Liver (tissue), 9 donors: ENCODE data around the gene SLC2A14. TPM values are rescaled to one million over a fixed set of nuclear protein-coding genes. Genes with fewer than 3 reads are reported as not detected.
"Not testable (repeated sequence)": the region's sequence is repeated elsewhere in the genome, so short reads cannot be mapped to it uniquely, and the experiment has no call there.

Source experiments
- DNase-seq: peaks from one replicate; pipeline ENCODE4 v3.0.0-alpha.2; 2017; ENCODE audit warnings: low spot score
- H3K27ac ChIP-seq, 2 donors: one replicate each; pipeline ENCODE4 v1.7.0; 2013; ENCODE audit warnings: inconsistent platforms in 2 of 2, low read length in 2 of 2, control low read depth in 1 of 2, low read depth in 1 of 2, mild to moderate bottlenecking in 1 of 2
- H3K27me3 ChIP-seq, 4 donors: one replicate each; pipeline versions ENCODE4 v1.6.1 to v1.7.0; 2013; ENCODE audit warnings: low read length in 3 of 4, inconsistent platforms in 1 of 4, mild to moderate bottlenecking in 1 of 4, moderate library complexity in 1 of 4; ENCODE audit not compliant: control insufficient read depth in 4 of 4, insufficient read depth in 4 of 4
- H3K36me3 ChIP-seq, 4 donors: one replicate each; pipeline versions ENCODE4 v1.6.1 to v1.7.0; 2013; ENCODE audit warnings: low read length in 3 of 4, mild to moderate bottlenecking in 3 of 4, low read depth in 1 of 4, moderate library complexity in 1 of 4; ENCODE audit not compliant: control insufficient read depth in 4 of 4, insufficient read depth in 3 of 4
- H3K4me1 ChIP-seq, 4 donors: one replicate each; pipeline versions ENCODE4 v1.6.1 to v1.7.0; 2013; ENCODE audit warnings: low read length in 3 of 4, mild to moderate bottlenecking in 3 of 4, moderate library complexity in 1 of 4; ENCODE audit not compliant: control insufficient read depth in 4 of 4, insufficient read depth in 4 of 4
- H3K4me3 ChIP-seq, 3 donors: one replicate each; pipeline versions ENCODE4 v1.6.1 to v1.7.0; 2013; ENCODE audit warnings: low read length in 3 of 3, control low read depth in 1 of 3, low read depth in 1 of 3, mild to moderate bottlenecking in 1 of 3
- H3K9ac ChIP-seq, 2 donors: one replicate each; pipeline ENCODE4 v1.7.0; 2013; ENCODE audit warnings: low read length in 2 of 2, mild to moderate bottlenecking in 2 of 2, moderate library complexity in 2 of 2, control low read depth in 1 of 2, low read depth in 1 of 2
- H3K9me3 ChIP-seq, 4 donors: one replicate each; pipeline versions ENCODE4 v1.6.1 to v1.7.0; 2013; ENCODE audit warnings: low read length in 3 of 4; ENCODE audit not compliant: control insufficient read depth in 4 of 4
- FOXA2 ChIP-seq: IDR thresholded peaks from 2 replicates; pipeline ENCODE4 v1.6.1; 2016; ENCODE audit warnings: antibody characterized with exemption
- NR2F2 ChIP-seq: IDR thresholded peaks from 2 replicates; pipeline ENCODE4 v1.6.1; 2016; ENCODE audit warnings: antibody characterized with exemption
- RXRA ChIP-seq, 2 donors: IDR thresholded peaks; 2 replicates each; pipeline ENCODE4 v1.6.1; 2017 to 2018; ENCODE audit warnings: antibody characterized with exemption in 2 of 2, mild to moderate bottlenecking in 1 of 2
- WGBS: extraction: QIAGEN DNeasy Blood & Tissue Kit; methylation state at CpG from one replicate; pipeline ENCODE4 v1.1.7; 2013; 5-methylcytosine and 5-hydroxymethylcytosine counted together
- polyA plus RNA-seq, 2 donors: library from polyadenylated mRNA; stranded (reverse) in 1 of 2; unstranded in 1 of 2; fragments of 200-250 nt in 1 of 2; fragments of >200 nt in 1 of 2; fragmentation: Nextera tagmentation in 1 of 2; extraction: Ambion mirVana in 1 of 2; gene quantifications; one replicate each; pipeline versions ENCODE4 v1.2.1 to v1.2.3, GENCODE V29; 2013 to 2015
- total RNA-seq, 2 donors: library from RNA; depleted of rRNA; stranded (reverse); fragments of >200 nt; gene quantifications; one replicate each; pipeline ENCODE4 v1.2.3, GENCODE V29; 2014
- TF ChIP-seq, protein P1 (sequence below): fragments of 150-350 bp; IDR thresholded peaks from 2 replicates; pipeline ENCODE4 v1.5.1; 2017; ENCODE audit warnings: improper control_type of control experiment, low read depth, low read length; ENCODE audit not compliant: missing input control
- donor health status: healthy.
- donor health status: healthy.
- donor health status: healthy.
- donor health status: healthy.
- donor health status: healthy.

SLC2A14 gene
- total and polyA plus RNA-seq, 4 donors, result 22.7 TPM; not detected in 3

DNA sequence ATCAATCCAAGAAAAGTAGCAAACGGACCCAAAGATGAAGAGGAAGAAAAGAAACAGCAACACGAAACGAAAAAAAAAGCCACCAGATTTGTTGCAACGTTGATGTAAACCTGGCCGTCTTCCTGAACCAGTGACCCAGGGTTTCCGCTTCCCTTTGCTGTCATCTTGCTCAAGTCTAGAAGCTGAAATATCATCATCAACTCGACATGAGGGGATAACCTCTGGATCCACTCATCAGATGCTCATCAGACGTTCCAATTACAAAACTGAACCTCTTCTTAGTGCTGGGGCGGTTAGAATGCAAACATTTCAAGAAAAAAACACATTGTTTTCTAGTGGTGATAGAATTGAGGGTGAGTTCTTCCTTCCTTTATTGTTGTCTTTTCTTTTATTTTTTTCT is 29.1 kb downstream of the SLC2A14 start:
- not testable (repeated sequence) for DNase-seq, H3K27ac ChIP-seq, H3K4me1 ChIP-seq, H3K9ac ChIP-seq, H3K27me3 ChIP-seq, H3K4me3 ChIP-seq, H3K36me3 ChIP-seq, H3K9me3 ChIP-seq
- 30% methylated on average over 4 of the region's 9 CpGs for WGBS

DNA sequence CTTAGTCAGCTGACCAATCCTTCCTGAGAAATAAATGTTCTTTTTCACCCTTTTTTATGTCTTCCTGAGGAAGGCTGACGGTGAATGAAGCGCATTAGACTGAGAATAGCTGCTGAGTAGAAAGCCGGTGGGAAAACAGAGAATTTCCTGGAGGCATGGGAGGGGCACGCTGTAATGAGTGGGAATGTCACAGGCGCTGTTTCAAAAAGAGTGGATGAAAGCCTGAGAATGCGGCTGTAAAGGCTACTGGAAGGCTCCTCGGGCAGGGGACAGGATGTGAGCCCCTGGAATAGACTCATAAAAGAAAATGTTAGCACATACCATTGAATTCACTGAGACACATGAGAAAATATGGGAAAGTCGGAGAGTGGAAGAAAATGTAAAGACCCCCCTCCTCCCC is 29.6 kb downstream of the SLC2A14 start:
- not testable (repeated sequence) for H3K27ac ChIP-seq, H3K9ac ChIP-seq, H3K27me3 ChIP-seq, H3K4me3 ChIP-seq, H3K36me3 ChIP-seq, DNase-seq, H3K9me3 ChIP-seq, H3K4me1 ChIP-seq
- WGBS, result 58% methylated on average over 5 of the region's 8 CpGs

DNA sequence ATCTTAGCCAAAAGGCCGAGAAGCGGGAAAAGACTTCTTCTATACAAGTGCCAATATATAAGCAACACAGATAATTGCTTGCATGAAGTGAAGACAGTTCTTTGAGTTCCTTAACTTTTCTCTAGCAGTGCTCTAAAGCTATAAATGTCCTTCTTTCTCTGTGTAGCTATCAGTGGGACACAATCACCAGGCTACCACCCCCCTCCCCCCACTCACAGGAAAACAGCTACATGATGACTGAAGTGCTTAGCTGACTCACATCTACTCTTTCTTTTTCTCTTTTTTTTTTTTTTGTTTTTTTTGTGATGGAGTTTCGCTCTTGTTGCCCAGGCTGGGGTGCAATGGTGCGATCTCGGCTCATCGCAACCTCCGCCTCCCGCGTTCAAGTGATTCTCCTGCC is 30.3 kb downstream of the SLC2A14 start:
- H3K4me1 ChIP-seq, H3K9ac ChIP-seq, DNase-seq, H3K27ac ChIP-seq, H3K4me3 ChIP-seq, H3K9me3 ChIP-seq, H3K27me3 ChIP-seq, H3K36me3 ChIP-seq: not testable (repeated sequence)
- 97% methylated on average over 9 of the region's 9 CpGs for WGBS

DNA sequence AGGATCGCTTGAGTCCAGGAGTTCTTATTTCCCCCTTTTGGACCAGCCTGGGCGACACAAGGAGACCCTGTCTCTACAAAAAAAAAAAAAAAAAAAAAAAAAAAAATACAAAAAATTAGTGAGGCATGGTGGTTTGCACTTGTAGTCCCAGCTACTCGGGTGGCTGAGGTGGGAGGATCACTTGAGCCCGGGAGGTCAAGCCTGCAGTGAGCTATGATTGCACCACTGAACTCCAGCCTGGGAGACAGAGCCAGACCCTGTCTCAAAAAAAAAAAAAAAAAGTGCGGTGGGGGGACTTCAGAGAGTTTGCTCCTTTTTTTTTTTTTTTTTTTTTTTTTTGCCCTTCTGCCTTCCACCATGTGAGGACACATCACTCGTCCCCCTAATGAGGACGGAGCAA is 32.9 kb downstream of the SLC2A14 start:
- H3K36me3 ChIP-seq, H3K4me3 ChIP-seq, H3K27me3 ChIP-seq, H3K27ac ChIP-seq, DNase-seq, H3K9me3 ChIP-seq, H3K4me1 ChIP-seq, H3K9ac ChIP-seq: not testable (repeated sequence)
- 81% methylated on average over 7 of the region's 7 CpGs for WGBS

DNA sequence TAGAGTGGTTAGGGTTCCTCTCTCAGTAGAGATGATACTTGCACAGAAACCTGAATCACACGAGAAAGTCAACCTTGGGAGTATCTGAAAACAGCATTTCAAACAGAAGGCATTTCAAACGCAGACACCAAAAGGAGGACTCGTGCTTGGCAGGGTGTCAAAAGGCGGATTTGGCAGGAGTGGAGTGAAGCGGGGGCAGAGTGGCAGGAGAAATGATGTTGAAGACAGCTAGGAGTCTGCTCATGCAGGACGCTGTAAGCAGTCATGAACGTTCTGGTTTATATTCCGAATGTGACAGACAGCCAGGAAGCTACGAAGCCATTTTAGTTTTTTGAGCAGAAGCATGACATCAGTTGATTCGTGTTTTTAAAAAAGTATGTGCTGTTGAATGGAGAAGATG is 33.5 kb downstream of the SLC2A14 start:
- not testable (repeated sequence) for H3K4me1 ChIP-seq, H3K36me3 ChIP-seq, DNase-seq, H3K9me3 ChIP-seq, H3K27me3 ChIP-seq, H3K27ac ChIP-seq, H3K9ac ChIP-seq, H3K4me3 ChIP-seq
- 66% methylated on average over 9 of the region's 10 CpGs for WGBS

DNA sequence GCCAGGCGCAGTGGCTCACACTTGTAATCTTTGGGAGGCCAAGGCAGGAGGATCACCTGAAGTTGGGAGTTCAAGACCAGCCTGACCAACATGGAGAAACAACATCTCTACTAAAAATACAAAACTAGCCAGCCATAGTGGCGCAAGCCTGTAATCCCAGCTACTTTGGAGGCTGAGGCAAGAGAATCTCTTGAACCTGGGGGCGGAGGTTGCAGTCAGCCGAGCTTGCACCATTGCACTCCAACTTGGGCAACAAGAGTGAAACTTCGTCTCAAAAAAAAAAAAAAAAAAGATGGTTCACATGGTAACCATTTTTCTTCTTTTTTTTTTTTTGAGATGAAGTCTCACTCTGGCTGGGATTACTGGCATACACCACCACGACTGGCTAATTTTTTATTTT is 35.3 kb downstream of the SLC2A14 start:
- Histone ChIP-seq H3K4me3 (no peak overlapping the region), H3K9ac (no peak overlapping the region), H3K27me3 (no peaks in the 10 kb centered on the region), H3K9me3 (no peaks in the 10 kb centered on the region), H3K36me3 (no peaks in the 10 kb centered on the region), H3K27ac (no peak overlapping the region), H3K4me1 (no peaks in the 10 kb centered on the region)
- TF ChIP-seq RXRA (IDR thresholded peaks at IDR 0.05) (no peak), FOXA2 (no peak), NR2F2 (no peak)
- TF ChIP-seq, protein P1, sequence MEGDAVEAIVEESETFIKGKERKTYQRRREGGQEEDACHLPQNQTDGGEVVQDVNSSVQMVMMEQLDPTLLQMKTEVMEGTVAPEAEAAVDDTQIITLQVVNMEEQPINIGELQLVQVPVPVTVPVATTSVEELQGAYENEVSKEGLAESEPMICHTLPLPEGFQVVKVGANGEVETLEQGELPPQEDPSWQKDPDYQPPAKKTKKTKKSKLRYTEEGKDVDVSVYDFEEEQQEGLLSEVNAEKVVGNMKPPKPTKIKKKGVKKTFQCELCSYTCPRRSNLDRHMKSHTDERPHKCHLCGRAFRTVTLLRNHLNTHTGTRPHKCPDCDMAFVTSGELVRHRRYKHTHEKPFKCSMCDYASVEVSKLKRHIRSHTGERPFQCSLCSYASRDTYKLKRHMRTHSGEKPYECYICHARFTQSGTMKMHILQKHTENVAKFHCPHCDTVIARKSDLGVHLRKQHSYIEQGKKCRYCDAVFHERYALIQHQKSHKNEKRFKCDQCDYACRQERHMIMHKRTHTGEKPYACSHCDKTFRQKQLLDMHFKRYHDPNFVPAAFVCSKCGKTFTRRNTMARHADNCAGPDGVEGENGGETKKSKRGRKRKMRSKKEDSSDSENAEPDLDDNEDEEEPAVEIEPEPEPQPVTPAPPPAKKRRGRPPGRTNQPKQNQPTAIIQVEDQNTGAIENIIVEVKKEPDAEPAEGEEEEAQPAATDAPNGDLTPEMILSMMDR, result no peak
- WGBS, result 84% methylated on average over 6 of the region's 6 CpGs
- DNase-seq, result no peak
